Inferior parietal cortex (tissue), 1 donor: ENCODE data around the gene PELO.
"Not testable (repeated sequence)": the region's sequence is repeated elsewhere in the genome, so short reads cannot be mapped to it uniquely, and the experiment has no call there.

Experiments used
- DNase-seq: peaks from one replicate; pipeline ENCODE4 v3.0.0-alpha.2; 2016; ENCODE audit errors: extremely low spot score

Gene PELO, protein sequence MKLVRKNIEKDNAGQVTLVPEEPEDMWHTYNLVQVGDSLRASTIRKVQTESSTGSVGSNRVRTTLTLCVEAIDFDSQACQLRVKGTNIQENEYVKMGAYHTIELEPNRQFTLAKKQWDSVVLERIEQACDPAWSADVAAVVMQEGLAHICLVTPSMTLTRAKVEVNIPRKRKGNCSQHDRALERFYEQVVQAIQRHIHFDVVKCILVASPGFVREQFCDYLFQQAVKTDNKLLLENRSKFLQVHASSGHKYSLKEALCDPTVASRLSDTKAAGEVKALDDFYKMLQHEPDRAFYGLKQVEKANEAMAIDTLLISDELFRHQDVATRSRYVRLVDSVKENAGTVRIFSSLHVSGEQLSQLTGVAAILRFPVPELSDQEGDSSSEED

DNA sequence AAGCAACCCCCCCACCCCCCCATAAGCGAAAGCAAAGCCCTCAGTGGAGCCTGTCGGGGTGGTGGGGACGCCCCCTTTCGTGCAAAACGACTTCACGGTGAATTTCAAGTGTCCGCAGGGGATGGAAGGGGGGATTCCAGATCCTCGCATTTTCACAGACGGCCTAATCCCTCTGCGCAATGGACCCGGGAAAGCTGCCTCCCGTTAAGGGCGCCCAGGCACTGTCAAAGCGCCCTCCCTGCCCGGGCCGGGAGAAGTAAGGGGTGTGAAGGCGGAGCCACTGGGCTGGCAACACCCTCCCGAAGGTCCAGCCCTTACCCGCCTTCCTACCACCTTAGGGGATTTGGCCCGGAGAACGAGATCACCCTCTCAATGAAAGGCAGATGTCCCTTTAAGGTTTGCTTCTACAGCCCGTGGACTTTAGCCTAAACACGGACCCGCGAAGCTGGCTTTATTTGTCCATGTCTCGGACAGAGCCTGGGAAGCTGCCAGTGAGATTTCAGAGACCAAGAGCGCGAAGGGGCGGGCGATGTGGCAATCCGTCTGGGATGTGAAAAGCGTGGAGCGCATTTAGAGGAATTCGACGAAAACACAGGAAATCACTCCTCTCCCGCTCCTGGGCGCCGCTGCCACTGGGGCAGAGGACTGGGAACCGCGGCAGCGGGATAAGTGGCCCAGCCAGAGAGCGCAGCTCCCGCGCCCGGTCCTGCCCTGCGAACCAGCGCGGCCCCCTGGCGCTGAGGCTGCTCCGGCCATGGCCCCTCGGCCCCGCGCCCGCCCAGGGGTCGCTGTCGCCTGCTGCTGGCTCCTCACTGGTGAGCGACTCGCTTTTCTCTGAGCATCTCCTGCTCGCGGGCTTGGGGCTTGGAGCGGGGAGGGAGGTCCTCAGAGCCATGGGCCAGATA is at the start of gene PELO, which contains the start of gene ITGA1:
PELO (plus strand) TSS at position 317 of the 905 bp plus-strand sequence. CDS start 12,479 bp downstream, outside the sequence.
ITGA1 (plus strand) TSS at position 317 of the 905 bp plus-strand sequence; CDS start at position 755, 438 bp downstream.
- no peak for DNase-seq

DNA sequence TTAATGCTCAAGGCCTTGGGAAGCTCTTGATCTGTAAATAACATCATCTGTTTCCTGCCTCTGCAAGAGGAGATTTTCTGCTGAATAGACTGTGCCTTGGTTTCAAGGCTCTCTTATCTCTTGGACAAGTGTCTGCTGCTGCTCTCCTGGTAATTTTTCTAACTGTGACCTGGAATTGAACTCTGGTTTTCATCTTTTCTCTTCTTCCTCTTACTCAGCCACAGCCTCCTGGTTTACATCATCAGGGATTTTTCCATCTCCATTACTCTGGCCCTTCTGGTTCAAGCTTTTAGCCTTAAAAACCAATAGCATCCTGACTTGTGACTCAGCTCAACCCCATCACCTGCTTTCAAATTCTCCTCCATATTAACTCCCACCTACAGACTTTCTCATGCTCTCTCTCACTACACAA is 49.6 kb upstream of the PELO start:
- no peak for DNase-seq

DNA sequence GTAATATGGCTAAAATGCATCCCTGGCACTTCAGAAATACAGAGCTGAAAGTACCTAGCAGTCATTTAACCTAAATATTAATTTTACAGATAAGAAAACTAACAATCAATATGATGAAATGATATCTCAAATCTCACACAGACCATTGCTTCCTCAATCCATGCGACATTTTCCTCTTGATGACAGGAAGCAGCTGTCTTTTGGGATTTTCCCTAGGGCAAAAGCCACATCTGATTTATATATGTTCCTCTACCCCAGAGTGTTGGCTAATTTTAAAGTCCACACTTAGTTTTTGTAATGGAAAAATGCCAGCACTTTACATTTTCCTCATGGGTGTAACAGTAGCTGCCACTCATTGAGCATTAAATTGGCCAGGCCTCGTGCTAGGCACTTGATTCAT is 47.7 kb upstream of the PELO start:
- no peak for DNase-seq

DNA sequence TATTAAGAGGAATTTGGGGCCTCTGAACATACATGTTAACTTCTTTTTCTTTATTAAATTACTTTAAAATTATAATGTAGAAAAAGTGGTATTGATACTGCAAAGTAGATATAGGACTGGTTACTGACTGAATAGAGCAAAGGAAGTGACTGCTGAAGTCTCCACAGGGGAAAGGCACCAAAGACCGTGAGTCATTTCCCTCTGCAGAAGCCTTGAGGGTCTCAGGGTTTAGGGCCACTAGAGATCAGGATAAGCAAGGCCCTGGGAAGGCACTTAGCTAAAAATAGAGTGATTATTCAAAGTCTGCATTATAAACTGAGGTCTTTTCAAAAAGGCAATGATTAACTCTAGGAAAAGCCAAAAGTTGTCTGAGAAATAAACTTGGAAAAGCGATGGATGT is 44.7 kb upstream of the PELO start:
- DNase-seq, result no peak

DNA sequence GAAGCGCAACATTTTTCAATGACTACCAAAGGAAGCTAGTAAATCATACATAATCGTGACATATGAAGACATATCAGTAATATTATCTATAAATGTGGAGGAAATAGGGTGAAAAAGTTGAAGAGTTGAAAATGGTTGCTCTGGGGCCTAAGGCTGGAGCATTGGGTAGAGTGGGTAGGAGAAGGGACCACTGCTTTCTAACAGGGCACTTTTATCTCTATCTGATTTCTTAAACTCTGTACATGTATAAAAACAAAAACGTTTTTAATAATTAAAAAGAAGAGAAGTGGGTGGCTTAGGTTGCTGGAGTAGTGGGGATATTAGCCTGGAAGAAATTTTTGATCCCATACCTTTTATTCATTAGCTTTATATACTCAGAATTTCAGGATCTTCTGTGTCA is 44.2 kb upstream of the PELO start:
- no peak for DNase-seq

DNA sequence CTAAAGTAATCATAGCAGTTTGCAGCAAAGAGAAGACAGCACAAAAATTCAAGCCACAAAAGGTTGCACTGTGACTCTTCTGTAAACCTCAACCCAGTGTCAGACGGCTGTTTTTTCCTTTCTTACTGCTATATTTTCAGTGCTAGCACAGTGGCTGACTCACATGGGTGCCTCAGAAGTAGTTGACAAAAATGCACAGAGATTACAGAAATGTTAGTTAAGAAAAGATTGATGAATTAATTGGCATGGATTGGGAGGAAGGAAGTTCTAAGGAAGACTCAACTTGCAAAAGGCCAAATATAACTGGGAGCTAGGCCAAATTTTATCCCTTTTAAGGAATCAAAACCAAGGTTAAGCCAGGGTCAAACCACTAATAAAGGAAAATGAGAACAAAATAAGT is 43.7 kb upstream of the PELO start:
- DNase-seq, result no peak

DNA sequence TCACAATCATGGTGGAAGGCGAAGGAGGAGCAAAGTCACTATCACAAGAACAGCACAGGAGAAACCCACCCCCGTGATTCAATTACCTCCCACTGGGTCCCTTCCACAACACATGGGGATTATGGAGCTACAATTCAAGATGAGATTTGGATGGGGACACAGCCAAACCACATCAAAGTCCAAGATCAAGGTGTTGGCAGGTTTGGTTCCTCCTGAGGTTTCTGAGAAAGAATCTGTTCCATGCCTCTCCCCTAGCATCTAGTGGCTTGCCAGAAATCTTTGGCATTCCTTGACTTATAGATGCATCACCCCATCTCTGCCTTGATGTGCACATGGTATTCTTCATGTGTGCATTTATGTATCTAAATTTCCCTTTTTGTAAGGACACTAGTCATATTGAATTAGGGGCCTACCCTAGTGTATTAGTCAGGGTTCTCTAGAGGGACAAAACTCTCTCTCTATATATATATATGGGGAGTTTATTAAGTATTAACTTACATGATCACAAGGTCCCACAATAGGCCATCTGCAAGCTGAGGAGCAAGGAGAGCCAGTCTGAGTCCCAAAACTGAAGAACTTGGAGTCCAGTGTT is 42.8 kb upstream of the PELO start:
- DNase-seq, result not testable (repeated sequence)

DNA sequence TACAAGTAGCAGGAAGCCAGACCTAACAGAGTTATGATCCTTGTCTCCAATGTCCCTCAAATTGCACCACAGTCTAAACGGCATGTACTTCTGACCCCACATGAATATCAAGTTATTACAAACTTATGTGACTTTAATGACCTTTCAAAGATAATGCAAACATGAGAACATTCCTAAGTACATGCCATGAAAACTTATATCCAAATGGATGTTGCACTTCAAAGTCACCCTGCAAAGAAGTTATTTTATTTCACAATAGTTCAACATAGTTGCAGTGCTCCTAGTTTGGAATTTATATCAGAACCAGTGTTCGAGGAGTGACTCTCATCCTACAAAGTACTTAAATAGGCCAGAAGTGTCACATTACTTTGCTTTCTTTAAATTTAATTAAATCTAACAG is 41.2 kb upstream of the PELO start:
- no peak for DNase-seq

DNA sequence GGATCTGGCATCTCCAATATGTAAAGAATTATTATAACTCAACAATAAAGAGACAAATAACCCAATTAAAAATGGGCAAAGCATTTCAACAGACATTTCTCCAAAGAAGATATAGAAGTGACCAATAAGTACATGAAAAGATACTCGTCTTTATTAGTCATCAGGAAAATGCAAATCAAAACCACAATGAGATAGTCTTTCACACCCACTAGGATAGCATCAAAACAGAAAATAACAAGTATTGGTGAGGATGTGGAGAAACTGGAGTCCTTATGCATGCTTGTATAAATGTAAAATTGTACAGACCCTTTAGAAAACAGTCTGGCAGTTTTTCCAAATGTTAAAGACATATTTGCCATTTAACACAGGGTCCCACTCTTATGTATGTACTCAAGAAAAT is 39.1 kb upstream of the PELO start:
- DNase-seq, result no peak

DNA sequence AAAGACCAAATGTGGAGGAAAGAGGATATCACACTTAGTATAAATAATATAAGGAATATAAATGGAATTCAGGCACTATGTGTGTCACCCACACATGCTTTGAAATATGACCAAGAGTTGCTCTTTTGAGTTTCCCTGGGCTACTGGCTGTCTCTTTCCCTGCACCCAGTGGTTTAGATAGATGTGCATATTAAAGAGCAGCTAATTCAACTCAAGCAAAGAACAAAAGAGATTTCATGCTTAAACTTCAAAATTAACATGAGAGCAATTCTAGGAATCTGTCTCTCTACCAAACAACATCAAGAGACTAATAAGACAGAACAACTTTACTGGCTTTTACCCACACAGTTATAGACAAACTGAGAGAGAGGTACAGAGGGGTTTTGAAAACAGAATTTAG is 38.0 kb upstream of the PELO start:
- no peak for DNase-seq

DNA sequence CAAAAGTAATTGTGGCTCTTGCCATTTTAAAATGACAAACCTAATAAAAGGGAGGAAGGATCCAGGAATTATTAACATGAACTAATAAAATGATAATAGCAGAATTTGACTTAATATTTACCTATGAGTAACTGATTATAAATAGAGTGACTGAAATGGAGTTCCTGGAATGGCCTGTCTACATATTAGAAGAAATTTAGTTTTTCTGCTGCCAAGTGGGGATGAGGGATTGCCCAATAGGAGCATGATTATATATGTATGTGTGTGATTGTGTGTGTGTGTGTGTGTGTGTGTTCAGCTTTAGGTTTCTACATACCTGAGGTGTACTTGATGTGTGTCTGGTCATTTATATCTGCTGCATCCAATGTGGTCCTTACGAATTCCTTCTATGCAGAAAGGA is 36.6 kb upstream of the PELO start:
- DNase-seq, result no peak

DNA sequence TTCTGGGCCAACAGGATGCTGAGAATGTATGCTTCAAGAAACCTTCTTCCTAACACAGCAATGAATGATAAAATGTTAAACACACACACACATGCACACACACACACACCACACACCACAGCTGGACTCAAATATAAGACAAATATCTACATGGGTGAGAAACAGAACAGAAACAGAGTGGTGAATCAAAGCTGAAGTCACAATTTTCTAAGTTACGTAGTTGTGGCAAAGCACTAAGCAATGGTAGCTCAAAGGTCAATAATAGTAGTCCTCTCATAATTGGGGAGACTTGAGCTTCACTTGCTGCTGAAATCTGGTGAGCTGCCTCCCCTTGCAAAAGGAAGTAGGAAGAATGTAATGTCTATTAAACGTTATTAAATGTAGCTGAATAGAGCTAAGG is 33.7 kb upstream of the PELO start:
- no peak for DNase-seq

DNA sequence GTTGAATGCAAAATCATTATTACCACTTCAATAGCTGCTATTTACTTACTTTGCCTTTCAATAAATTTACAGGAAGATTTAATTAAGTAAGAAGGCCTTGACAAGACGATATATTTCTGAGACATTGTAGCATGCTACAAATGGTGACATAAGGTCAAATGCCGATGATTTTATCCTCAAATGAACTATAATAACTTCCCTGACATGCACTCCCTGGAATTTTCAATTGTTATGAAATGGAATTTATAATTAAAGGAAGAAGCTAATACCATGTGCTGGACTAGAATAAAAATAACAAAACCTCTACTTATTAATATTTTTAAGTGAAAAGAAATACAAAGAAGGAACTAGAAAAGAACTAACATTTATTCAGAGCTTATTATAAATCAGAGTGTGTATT is 30.2 kb upstream of the PELO start:
- no peak for DNase-seq

DNA sequence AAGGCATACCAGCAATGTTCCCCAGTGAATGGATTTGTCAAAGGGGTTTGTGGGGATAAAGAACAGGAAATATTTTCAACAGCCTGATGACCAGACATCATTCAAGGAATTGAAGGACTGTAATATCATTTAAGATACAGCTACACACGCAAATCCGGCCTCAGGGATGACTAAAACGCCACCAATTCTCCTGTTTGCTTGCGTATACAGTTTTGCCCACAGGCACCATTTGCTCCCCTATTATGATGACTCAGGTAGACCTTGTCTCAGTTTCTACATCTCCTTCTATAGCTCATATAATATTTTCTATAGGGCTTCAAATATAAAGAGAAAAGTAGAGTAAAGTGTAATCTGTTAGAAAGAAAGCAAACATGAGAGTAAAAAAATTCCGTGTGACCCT is 29.7 kb upstream of the PELO start:
- DNase-seq, result no peak

DNA sequence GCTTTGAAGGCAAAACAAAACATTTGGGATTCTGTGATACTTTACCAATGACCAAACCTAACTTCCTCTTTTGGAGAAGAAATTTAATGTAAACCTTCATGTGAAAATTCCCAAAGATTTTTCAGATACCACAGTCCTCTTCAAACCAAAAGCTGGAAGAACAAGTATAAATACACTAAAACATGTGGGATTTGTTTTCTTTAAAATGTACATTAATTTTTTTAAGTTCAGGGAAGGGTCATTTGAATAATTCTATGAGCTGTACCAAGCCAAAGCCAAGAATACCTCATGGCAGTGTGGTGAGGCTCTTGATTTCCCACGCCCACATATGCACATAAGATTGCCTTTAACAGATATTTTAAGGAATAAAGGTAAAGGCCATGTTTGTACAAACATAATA is 28.4 kb upstream of the PELO start:
- DNase-seq, result no peak

DNA sequence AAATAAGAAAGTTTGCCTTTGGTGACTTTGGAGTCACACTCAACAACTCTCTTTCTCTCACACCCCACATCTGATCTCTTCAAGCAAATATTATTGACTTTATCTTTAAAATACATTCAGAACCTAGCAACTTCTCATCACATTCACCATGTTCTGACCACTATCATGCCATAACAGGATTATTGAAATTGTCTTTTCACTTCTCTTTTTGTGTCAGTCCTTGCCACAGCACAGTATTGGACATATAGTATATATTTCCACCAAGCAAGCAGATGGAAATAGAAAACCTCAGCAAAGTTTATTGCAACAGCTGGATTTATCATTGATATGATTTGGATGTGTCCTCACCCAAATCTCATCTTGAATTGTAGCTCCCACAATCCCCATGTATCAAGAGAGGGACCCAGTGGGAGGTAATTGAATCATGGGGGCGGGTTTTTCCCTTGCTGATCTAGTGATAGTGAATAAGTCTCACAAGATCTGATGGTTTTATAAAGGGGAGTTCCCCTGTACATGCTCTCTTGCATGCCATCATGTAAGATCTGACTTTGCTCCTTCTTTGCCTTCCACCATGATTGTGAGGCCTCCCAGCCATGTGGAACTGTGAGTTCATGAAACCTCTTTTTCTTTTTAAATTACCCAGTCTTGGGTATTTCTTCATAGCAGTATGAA is 26.9 kb upstream of the PELO start:
- no peak for DNase-seq

DNA sequence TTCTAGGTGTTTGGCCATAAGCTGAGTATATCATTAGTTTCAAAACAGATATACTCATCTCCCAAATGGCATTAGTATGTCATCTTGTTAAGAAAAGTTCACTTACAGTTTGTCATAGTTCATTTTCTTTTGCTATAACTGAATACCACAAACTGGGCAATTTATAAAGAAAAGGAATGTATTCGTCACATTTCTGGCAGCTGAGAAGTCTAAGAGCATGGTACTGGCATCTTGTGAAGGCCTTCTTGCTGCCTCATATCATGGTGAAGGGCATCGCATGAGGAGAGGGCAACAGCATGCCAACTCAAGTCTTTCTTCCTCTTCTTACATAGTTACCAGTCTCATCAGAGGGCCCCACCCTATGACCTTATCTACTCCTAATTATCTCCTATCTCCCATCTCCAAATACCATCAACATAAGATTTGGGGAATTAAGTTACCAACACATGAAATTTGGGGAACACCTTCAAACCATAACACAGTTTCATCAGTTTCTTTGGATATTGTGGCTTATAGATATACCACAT is 20.4 kb upstream of the PELO start:
- no peak for DNase-seq

DNA sequence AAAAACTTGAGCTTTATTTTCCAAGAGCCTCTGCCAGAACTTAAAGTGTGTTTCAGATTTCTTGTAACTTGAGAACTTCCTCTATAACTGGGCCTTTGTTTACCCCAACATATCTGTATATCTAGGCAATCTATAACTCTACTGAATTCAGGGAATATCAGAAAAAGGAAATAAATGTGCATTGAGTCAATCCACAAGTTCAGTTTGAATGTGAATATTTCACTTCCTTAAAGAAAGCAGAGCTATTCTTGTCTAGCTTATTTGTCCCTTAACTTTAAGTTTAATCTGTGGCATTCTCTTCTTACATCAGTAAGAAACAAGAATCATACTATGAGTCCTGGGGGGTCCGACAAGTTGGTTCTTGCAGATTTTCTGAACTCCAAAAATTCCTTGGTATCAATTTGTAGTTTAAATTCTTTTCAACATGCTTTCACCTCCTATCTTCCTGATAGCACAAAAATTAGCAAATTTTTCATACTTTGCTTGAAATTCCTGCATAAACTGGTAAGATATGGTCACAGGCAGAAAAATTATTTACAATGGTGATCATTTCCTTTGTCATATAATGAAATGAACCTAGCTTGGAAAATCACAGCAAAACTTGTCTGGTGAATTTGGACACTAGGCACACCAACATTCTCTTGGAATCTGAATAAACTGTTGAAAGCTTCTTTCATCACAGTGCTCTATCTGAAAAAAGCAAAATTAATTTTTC is 19.8 kb upstream of the PELO start:
- no peak for DNase-seq

DNA sequence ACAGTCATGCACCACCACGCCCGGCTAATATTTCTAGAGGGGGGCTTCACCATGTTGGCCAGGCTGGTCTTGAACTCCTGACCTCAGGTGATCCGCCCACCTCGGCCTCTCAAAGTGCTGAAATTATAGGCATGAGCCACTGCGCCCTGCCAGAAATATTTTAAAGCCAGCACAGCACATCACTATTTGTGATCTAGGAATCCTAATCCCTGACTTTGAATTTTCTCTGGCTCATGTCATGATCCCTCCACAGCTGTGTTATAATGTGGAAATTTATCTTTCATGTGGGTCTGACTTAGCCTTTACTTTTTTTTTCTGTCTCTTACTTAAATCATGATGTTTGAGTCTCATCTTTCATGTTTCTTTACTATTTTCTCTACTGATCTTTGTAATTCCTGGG is 18.7 kb upstream of the PELO start:
- DNase-seq, result no peak

DNA sequence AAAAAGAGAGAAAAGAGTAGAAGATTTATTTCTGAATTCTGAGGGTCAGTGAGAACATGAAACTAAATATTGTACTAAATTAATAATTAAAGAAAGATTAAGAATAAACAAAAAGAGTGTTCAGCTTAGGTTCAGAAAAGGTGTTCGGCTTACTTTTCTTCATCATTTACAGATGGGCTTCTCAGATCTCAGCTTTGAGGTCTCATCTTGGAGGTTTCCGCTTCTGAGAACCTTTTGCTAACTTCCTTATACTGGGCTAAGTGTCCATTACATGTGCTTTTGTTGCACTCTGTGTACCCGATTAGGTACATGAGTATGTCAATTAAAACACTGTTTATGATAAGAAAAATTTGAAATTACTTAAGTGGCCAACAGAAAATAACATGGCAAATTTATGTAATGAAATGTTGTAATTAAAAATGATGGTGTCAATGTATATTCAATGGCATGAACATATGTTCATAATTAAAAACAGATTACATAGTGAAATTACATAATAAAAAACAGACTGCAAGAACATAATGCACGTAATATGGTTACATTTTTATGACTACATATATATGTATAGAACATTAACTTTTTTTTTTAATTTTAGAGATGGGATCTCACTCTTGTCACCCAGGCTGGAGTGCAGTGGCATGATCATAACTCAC is 17.3 kb upstream of the PELO start:
- no peak for DNase-seq
